Spleen (tissue), 11 donors: ENCODE data around the gene PRR14. TPM values are rescaled to one million over a fixed set of nuclear protein-coding genes. Genes with fewer than 3 reads are reported as not detected.

Experiments used
- DNase-seq: peaks from one replicate; pipeline ENCODE4 v3.0.0-alpha.2; 2020
- H3K27ac ChIP-seq, 8 donors: fragments of 200-600 bp; sonication (generic) in 7 of 8; 1 replicate in 4 of 8; 2 replicates in 4 of 8; pipeline versions ENCODE4 v1.5.0 to v1.8.0; 2016 to 2021; ENCODE audit warnings: inconsistent platforms in 4 of 8, mild to moderate bottlenecking in 4 of 8, moderate library complexity in 1 of 8
- H3K27me3 ChIP-seq, 7 donors: fragments of 200-600 bp; sonication (generic) in 6 of 7; replicated peaks in 1 of 7; 1 replicate in 4 of 7; 2 replicates in 3 of 7; pipeline versions ENCODE4 v1.5.0 to v1.8.0; 2016 to 2021; ENCODE audit warnings: inconsistent platforms in 3 of 7, mild to moderate bottlenecking in 1 of 7
- H3K36me3 ChIP-seq, 6 donors: fragments of 200-600 bp; sonication (generic) in 5 of 6; 1 replicate in 4 of 6; 2 replicates in 2 of 6; pipeline versions ENCODE4 v1.5.0 to v1.8.0; 2016 to 2021; ENCODE audit warnings: inconsistent platforms in 2 of 6
- H3K4me1 ChIP-seq, 6 donors: fragments of 200-600 bp; sonication (generic) in 5 of 6; 1 replicate in 3 of 6; 2 replicates in 3 of 6; pipeline versions ENCODE4 v1.5.0 to v1.8.0; 2016 to 2021; ENCODE audit warnings: inconsistent platforms in 3 of 6
- H3K4me3 ChIP-seq, 8 donors: fragments of 200-600 bp; sonication (generic) in 7 of 8; 1 replicate in 4 of 8; 2 replicates in 4 of 8; pipeline versions ENCODE4 v1.5.0 to v1.8.0; 2016 to 2021; ENCODE audit warnings: inconsistent platforms in 4 of 8, mild to moderate bottlenecking in 4 of 8, moderate library complexity in 2 of 8
- H3K9me3 ChIP-seq, 8 donors: fragments of 200-600 bp; sonication (generic) in 7 of 8; 1 replicate in 4 of 8; 2 replicates in 4 of 8; pipeline versions ENCODE4 v1.5.0 to v1.8.0; 2016 to 2021; ENCODE audit warnings: inconsistent platforms in 4 of 8
- POLR2A ChIP-seq, 3 donors: fragments of 450-650 bp; IDR thresholded peaks; one replicate each; pipeline ENCODE4 v1.5.1; 2017; ENCODE audit warnings: antibody characterized with exemption in 3 of 3, mild to moderate bottlenecking in 1 of 3
- POLR2AphosphoS5 ChIP-seq, 3 donors: sonication (generic); formaldehyde crosslinking; IDR thresholded peaks; one replicate each; pipeline ENCODE4 v1.5.1; 2017; ENCODE audit warnings: antibody characterized with exemption in 3 of 3
- WGBS, 5 donors: extraction: QIAGEN DNeasy Blood & Tissue Kit in 3 of 5; methylation state at CpG; one replicate each; pipeline versions ENCODE4 v1.1.5 to v1.1.7; 2013 to 2018; 5-methylcytosine and 5-hydroxymethylcytosine counted together
- intact Hi-C: fragments of 100-400 bp; cut with DNase I; formaldehyde crosslinking; loops from one replicate; pipeline ENCODE4 v1.15.0; 2023; ENCODE audit warnings: low total_unique reads
- polyA plus RNA-seq, 3 donors: library from polyadenylated mRNA; stranded (reverse); fragments of 200-250 nt; gene quantifications; one replicate each; pipeline ENCODE4 v1.2.1, GENCODE V29; 2013
- total RNA-seq, 7 donors: library from RNA; depleted of rRNA in 3 of 7; stranded (reverse); fragments of >200 nt in 3 of 7; fragmentation: NEBNext Ultra II Directional in 4 of 7; extraction: Animal tissue kit (Norgen Biotek cat#: 25700) in 4 of 7; gene quantifications; one replicate each; pipeline versions ENCODE4 v1.1.0 to v1.2.1, GENCODE V29; 2016 to 2021
- TF ChIP-seq, protein P1 (sequence below), 11 experiments: fragments of 200-600 bp in 7 of 11; fragments of 450-650 bp in 4 of 11; sonication (generic) in 4 of 11; IDR thresholded peaks in 8 of 11; conservative IDR thresholded peaks in 3 of 11; 1 replicate in 7 of 11; 2 replicates in 4 of 11; pipeline versions ENCODE4 v1.4.0 to v1.8.0; 2016 to 2021; ENCODE audit warnings: antibody characterized with exemption in 11 of 11, inconsistent platforms in 4 of 11, mild to moderate bottlenecking in 1 of 11
- donor health status: healthy with polysubstance abuse.
- donor health status: DM: no; HTN: no; CAD: no; lungs with moderate emphysema.
- donor health status: DM: no; HTN: no; CAD: no.
- donor health status: Bipolar disorder and iron deficiency.
- donor health status: healthy.
- donor health status: DM: no; HTN: no; CAD: no.
- donor health status: DM: yes; HTN: yes; CAD: no.

PRR14 gene
- total and polyA plus RNA-seq, 10 donors: 51.2 to 178 (median 67.3) TPM

DNA sequence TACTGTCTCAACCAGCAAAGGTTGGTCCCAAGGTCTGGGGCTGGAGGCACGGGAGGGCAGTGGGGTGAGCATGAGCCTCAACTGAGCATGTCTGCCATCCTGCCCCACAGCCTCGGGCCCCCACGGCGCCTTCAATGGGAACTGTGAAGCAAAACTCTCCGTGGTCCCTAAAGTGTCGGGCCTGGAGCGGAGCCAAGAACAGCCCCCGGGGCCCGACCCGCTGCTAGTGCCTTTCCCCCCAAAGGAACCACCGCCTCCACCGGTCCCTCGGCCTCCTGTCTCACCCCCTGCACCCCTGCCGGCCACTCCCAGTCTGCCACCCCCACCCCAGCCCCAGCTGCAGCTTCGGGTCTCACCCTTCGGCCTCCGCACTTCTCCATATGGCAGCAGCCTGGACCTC, 11.7 kb downstream of the PRR14 start:
- Histone ChIP-seq H3K36me3 (peaks cover 9 to 70% (median 60%) of the 10 kb centered on the region in 6 donors), H3K27ac (peak overlapping the region in 5 of 8 donors; percentile 97 to 100 (median 99)), H3K27me3 (no peaks in the 10 kb centered on the region), H3K4me3 (peak overlapping the region in 2 of 8 donors; percentile 11 to 93), H3K4me1 (peaks cover 23 to 77% (median 57%) of the 10 kb centered on the region in 6 donors), H3K9me3 (no peaks in the 10 kb centered on the region)
- peak; percentile 74 for DNase-seq
- intact Hi-C loops: no loop called here
- 84 to 90% (median 88%) methylated on average over 9 to 17 of the region's 17 CpGs for WGBS, 5 donors
- TF ChIP-seq POLR2A (IDR thresholded peaks at IDR 0.05) (no peak), POLR2AphosphoS5 (IDR thresholded peaks at IDR 0.05) (peak in 2 of 3 donors; percentile 7 to 56)

DNA sequence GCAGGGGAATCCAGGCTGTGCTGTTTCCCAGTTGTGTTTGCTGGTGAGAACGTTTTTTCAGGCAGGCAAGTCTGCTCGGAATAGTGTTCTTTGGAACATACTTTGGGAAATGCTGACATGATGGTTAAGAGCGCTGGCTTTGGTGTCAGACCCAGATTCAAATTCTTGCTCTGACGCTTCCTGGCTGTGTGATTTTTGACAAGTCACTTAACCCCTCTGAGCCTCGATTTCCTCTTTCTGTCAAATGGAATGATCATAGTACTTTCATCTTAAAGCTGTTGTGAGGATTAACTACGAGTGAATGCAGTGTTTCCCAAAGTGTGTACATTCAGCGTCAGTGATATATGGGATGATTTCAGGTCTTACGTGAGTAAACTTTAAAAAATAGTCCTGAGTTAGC, 12.3 kb downstream of the PRR14 start:
- intact Hi-C loops: no loop called here
- H3K27ac ChIP-seq: peak overlapping the region in 5 of 8 donors; percentile 97 to 100 (median 99)
- H3K9me3 ChIP-seq: no peaks in the 10 kb centered on the region
- H3K4me1 ChIP-seq: peaks cover 23 to 74% (median 52%) of the 10 kb centered on the region in 6 donors
- WGBS, 5 donors: 64 to 85% (median 80%) methylated on average over 8 of the region's 8 CpGs
- H3K36me3 ChIP-seq: peaks cover 13 to 76% (median 66%) of the 10 kb centered on the region in 6 donors
- H3K4me3 ChIP-seq: peak overlapping the region in 1 of 8 donors; percentile 11
- no peak for DNase-seq
- no peaks in the 10 kb centered on the region for H3K27me3 ChIP-seq
- TF ChIP-seq POLR2AphosphoS5 (IDR thresholded peaks at IDR 0.05) (no peak), POLR2A (IDR thresholded peaks at IDR 0.05) (no peak)
- TF ChIP-seq, protein P1, sequence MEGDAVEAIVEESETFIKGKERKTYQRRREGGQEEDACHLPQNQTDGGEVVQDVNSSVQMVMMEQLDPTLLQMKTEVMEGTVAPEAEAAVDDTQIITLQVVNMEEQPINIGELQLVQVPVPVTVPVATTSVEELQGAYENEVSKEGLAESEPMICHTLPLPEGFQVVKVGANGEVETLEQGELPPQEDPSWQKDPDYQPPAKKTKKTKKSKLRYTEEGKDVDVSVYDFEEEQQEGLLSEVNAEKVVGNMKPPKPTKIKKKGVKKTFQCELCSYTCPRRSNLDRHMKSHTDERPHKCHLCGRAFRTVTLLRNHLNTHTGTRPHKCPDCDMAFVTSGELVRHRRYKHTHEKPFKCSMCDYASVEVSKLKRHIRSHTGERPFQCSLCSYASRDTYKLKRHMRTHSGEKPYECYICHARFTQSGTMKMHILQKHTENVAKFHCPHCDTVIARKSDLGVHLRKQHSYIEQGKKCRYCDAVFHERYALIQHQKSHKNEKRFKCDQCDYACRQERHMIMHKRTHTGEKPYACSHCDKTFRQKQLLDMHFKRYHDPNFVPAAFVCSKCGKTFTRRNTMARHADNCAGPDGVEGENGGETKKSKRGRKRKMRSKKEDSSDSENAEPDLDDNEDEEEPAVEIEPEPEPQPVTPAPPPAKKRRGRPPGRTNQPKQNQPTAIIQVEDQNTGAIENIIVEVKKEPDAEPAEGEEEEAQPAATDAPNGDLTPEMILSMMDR (IDR thresholded peaks at IDR 0.05 in 8 of 11, conservative IDR thresholded peaks at IDR 0.05 in 3 of 11): no peak

DNA sequence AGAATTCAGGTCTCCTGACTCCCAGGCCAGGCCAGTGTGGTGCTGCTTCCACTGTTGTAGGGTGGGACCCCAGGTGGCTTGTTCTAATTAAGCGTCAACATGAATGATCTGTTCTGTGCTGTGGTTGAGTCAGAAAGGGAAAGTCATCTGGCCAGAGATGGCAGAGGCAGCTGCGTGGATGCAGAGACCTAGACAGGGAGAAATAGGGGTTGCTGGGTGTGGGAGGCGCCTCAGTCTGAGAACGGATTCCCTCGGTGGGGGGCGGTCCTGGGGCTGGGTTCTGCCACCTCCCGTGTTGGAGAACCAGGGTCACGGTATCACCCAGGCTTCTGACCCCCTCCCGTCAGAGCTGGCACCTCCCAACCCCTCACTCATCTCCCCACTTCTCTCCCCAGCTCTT, 13.1 kb downstream of the PRR14 start:
- Histone ChIP-seq H3K36me3 (peaks cover 13 to 83% (median 74%) of the 10 kb centered on the region in 6 donors), H3K4me1 (peaks cover 23 to 74% (median 52%) of the 10 kb centered on the region in 6 donors), H3K9me3 (no peaks in the 10 kb centered on the region), H3K27ac (peak overlapping the region in 2 of 8 donors; percentile 97 to 99), H3K27me3 (no peaks in the 10 kb centered on the region), H3K4me3 (peak overlapping the region in 1 of 8 donors; percentile 7)
- 75 to 88% (median 79%) methylated on average over 8 to 9 of the region's 9 CpGs for WGBS, 5 donors
- intact Hi-C loops: no loop called here
- DNase-seq: no peak
- TF ChIP-seq, protein P1 (IDR thresholded peaks at IDR 0.05 in 8 of 11, conservative IDR thresholded peaks at IDR 0.05 in 3 of 11): no peak
- TF ChIP-seq POLR2AphosphoS5 (IDR thresholded peaks at IDR 0.05): peak in 1 of 3 donors; percentile 10

DNA sequence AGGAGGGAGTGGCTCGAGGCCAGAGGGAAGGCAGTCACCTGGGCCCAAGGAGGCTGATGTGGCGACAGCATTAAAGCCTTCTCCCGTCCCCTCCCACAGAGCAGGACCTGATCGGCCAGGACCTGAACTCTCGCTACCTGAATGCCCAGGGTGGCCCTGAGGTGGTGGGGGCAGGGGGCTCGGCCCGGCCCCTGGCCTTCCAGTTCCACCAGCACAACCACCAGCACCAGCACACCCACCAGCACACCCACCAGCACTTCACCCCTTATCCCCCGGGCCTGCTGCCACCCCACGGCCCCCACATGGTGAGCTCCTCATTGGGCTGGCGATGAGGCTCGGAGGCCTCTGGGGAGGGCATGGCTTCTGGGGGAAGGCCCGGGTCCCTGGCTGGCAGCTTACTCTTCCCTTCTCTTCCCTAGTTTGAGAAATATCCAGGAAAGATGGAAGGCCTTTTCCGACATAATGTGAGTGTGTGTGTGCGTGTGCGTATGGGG, 13.9 kb downstream of the PRR14 start:
- peak overlapping the region in 2 of 8 donors; percentile 2 to 97 for H3K27ac ChIP-seq
- no peaks in the 10 kb centered on the region for H3K27me3 ChIP-seq
- peaks cover 23 to 74% (median 52%) of the 10 kb centered on the region in 6 donors for H3K4me1 ChIP-seq
- 90 to 95% (median 91%) methylated on average over 9 to 15 of the region's 15 CpGs for WGBS, 5 donors
- no peaks in the 10 kb centered on the region for H3K9me3 ChIP-seq
- intact Hi-C loops: no loop called here
- H3K36me3 ChIP-seq: peaks cover 13 to 92% (median 82%) of the 10 kb centered on the region in 6 donors
- TF ChIP-seq, protein P1 (IDR thresholded peaks at IDR 0.05 in 8 of 11, conservative IDR thresholded peaks at IDR 0.05 in 3 of 11): no peak
- peak in 1 of 3 donors; percentile 22 for TF ChIP-seq POLR2AphosphoS5 (IDR thresholded peaks at IDR 0.05)
- no peak for DNase-seq
- no peak overlapping the region for H3K4me3 ChIP-seq
